Esophagus muscularis mucosa (tissue), 4 donors: ENCODE measurements around the gene CHORDC1. TPM values are rescaled to one million over a fixed set of nuclear protein-coding genes. Genes with fewer than 3 reads are reported as not detected.

ENCODE experiments used
- DNase-seq: peaks from one replicate; pipeline ENCODE4 v3.0.0-alpha.2; 2017; ENCODE audit errors: extremely low spot score
- H3K27ac ChIP-seq, 4 donors: fragments of 200-600 bp; sonication (generic); replicated peaks in 1 of 4; 1 replicate in 3 of 4; 2 replicates in 1 of 4; pipeline ENCODE4 v1.5.1; 2016 to 2019; ENCODE audit warnings: mild to moderate bottlenecking in 1 of 4
- H3K27me3 ChIP-seq, 4 donors: fragments of 200-600 bp; sonication (generic); one replicate each; pipeline versions ENCODE4 v1.5.1 to v1.6.0; 2016 to 2019
- H3K36me3 ChIP-seq, 4 donors: fragments of 200-600 bp; sonication (generic); one replicate each; pipeline ENCODE4 v1.5.1; 2016 to 2019
- H3K4me1 ChIP-seq, 4 donors: fragments of 200-600 bp; sonication (generic); one replicate each; pipeline ENCODE4 v1.5.1; 2016 to 2019
- H3K4me3 ChIP-seq, 4 donors: fragments of 200-600 bp; sonication (generic); 1 replicate in 2 of 4; 2 replicates in 2 of 4; pipeline ENCODE4 v1.5.1; 2016 to 2019; ENCODE audit warnings: mild to moderate bottlenecking in 4 of 4, moderate library complexity in 1 of 4
- H3K9me3 ChIP-seq, 4 donors: fragments of 200-600 bp; sonication (generic); 1 replicate in 3 of 4; 2 replicates in 1 of 4; pipeline ENCODE4 v1.5.1; 2016 to 2019
- CTCF ChIP-seq, 3 experiments: fragments of 200-600 bp in 2 of 3; fragments of 450-650 bp in 1 of 3; sonication (generic) in 2 of 3; IDR thresholded peaks; one replicate each; pipeline ENCODE4 v1.5.1; 2017 to 2019; ENCODE audit warnings: antibody characterized with exemption in 3 of 3, mild to moderate bottlenecking in 2 of 3, moderate library complexity in 1 of 3
- EP300 ChIP-seq: sonication (generic); formaldehyde crosslinking; IDR thresholded peaks from one replicate; pipeline ENCODE4 v1.6.1; 2017; ENCODE audit warnings: antibody characterized with exemption
- POLR2A ChIP-seq: fragments of 450-650 bp; IDR thresholded peaks from one replicate; pipeline ENCODE4 v1.6.1; 2017; ENCODE audit warnings: antibody characterized with exemption, moderate library complexity, mild to moderate bottlenecking, low read depth
- POLR2AphosphoS5 ChIP-seq, 2 donors: sonication (generic); formaldehyde crosslinking; IDR thresholded peaks; one replicate each; pipeline ENCODE4 v1.6.1; 2017; ENCODE audit warnings: antibody characterized with exemption in 2 of 2
- WGBS: methylation state at CpG from one replicate; pipeline ENCODE4 v1.1.5; 2018; 5-methylcytosine and 5-hydroxymethylcytosine counted together
- intact Hi-C: fragments of 100-400 bp; cut with DNase I; formaldehyde crosslinking; loops from one replicate; pipeline ENCODE4 v1.15.1; 2023
- total RNA-seq, 4 donors: library from RNA; depleted of rRNA; stranded (reverse); fragments of >200 nt; gene quantifications; one replicate each; pipeline versions ENCODE4 v1.1.0 to v1.2.1, GENCODE V29; 2016

Gene CHORDC1
- total RNA-seq, 4 donors from 2014 or later = 37.6 to 71.8 (median 45.4) TPM

- 96% methylated on average over 3 of the region's 3 CpGs for WGBS
- Histone ChIP-seq H3K36me3 (no peaks in the 10 kb centered on the region), H3K9me3 (no peaks in the 10 kb centered on the region), H3K4me1 (peaks cover 7 to 8% (median 7%) of the 10 kb centered on the region in 4 donors), H3K27me3 (no peaks in the 10 kb centered on the region), H3K27ac (no peak overlapping the region), H3K4me3 (no peak overlapping the region)
- no peak for DNase-seq
- TF ChIP-seq CTCF (IDR thresholded peaks at IDR 0.05) (no peak), POLR2A (no peak), EP300 (no peak), POLR2AphosphoS5 (IDR thresholded peaks at IDR 0.05) (no peak)
- intact Hi-C loops = no loop called here
Observed at GRCh38 chr11:90228056-90228455, 5.2 kb upstream of the CHORDC1 start.

GRCh38 chr11:90223248-90223585, 368 bp upstream of the CHORDC1 start:
- H3K27me3 ChIP-seq = no peaks in the 10 kb centered on the region
- intact Hi-C loops = no loop called here
- 0% methylated on average over 10 of the region's 12 CpGs for WGBS
- peak overlapping the region; percentile 63 to 78 (median 70) for H3K4me3 ChIP-seq
- H3K27ac ChIP-seq = peak overlapping the region; percentile 88 to 95 (median 94)
- peaks cover 32 to 46% (median 43%) of the 10 kb centered on the region in 4 donors for H3K4me1 ChIP-seq
- H3K9me3 ChIP-seq = no peaks in the 10 kb centered on the region
- no peaks in the 10 kb centered on the region for H3K36me3 ChIP-seq
- DNase-seq = no peak
- TF ChIP-seq POLR2A (no peak), EP300 (no peak), CTCF (IDR thresholded peaks at IDR 0.05) (no peak), POLR2AphosphoS5 (IDR thresholded peaks at IDR 0.05) (no peak)

- WGBS = 10% methylated on average over 12 of the region's 16 CpGs
Observed at GRCh38 chr11:90221803-90222458, 918 bp downstream of the CHORDC1 start.

GRCh38 chr11:90220391-90220790, 2.5 kb downstream of the CHORDC1 start:
- TF ChIP-seq POLR2AphosphoS5 (IDR thresholded peaks at IDR 0.05) (no peak), CTCF (IDR thresholded peaks at IDR 0.05) (no peak), POLR2A (no peak), EP300 (no peak)
- Histone ChIP-seq H3K36me3 (peaks cover 0 to 9% (median 0%) of the 10 kb centered on the region in 4 donors), H3K27me3 (no peaks in the 10 kb centered on the region), H3K4me1 (peaks cover 40 to 60% (median 59%) of the 10 kb centered on the region in 4 donors), H3K9me3 (no peaks in the 10 kb centered on the region), H3K4me3 (peak overlapping the region in 2 of 4 donors; percentile 75 to 78), H3K27ac (no peak overlapping the region)
- no peak for DNase-seq
- WGBS = 38% methylated on average over 1 of the region's 1 CpG
- intact Hi-C loops = no loop called here

More at GRCh38 chr11:90221803-90222458, 918 bp downstream of the CHORDC1 start:
- Histone ChIP-seq H3K27me3 (no peaks in the 10 kb centered on the region), H3K9me3 (no peaks in the 10 kb centered on the region), H3K4me3 (peak overlapping the region; percentile 63 to 78 (median 70)), H3K36me3 (peaks cover 0 to 6% (median 0%) of the 10 kb centered on the region in 4 donors), H3K4me1 (peaks cover 32 to 58% (median 55%) of the 10 kb centered on the region in 4 donors), H3K27ac (peak overlapping the region; percentile 88 to 95 (median 94))
- DNase-seq = no peak
- intact Hi-C loops = no loop called here
- no peak for TF ChIP-seq CTCF (IDR thresholded peaks at IDR 0.05)

GRCh38 chr11:90219438-90219837, 3.4 kb downstream of the CHORDC1 start:
- no peak for DNase-seq
- no peak overlapping the region for H3K4me3 ChIP-seq
- intact Hi-C loops = no loop called here
- H3K4me1 ChIP-seq = peaks cover 40 to 60% (median 59%) of the 10 kb centered on the region in 4 donors
- no peaks in the 10 kb centered on the region for H3K27me3 ChIP-seq
- H3K36me3 ChIP-seq = peaks cover 0 to 9% (median 0%) of the 10 kb centered on the region in 4 donors
- no peak for TF ChIP-seq POLR2A
- TF ChIP-seq CTCF (IDR thresholded peaks at IDR 0.05) = no peak
- TF ChIP-seq EP300 = no peak
- no peak for TF ChIP-seq POLR2AphosphoS5 (IDR thresholded peaks at IDR 0.05)
- WGBS = 94% methylated on average over 6 of the region's 6 CpGs
- no peaks in the 10 kb centered on the region for H3K9me3 ChIP-seq
- H3K27ac ChIP-seq = no peak overlapping the region
